Vagina (tissue), 2 donors: Measurements from ENCODE around the gene ARHGAP32.

Experiments used
- CTCF ChIP-seq, 3 experiments: fragments of 450-650 bp in 2 of 3; fragments of 200-600 bp in 1 of 3; sonication (generic) in 1 of 3; IDR thresholded peaks; one replicate each; pipeline ENCODE4 v1.5.1; 2017 to 2019; ENCODE audit warnings: antibody characterized with exemption in 3 of 3, mild to moderate bottlenecking in 2 of 3, moderate library complexity in 2 of 3
- POLR2AphosphoS5 ChIP-seq, 2 donors: sonication (generic); formaldehyde crosslinking; IDR thresholded peaks; one replicate each; pipeline ENCODE4 v1.9.0; 2017; ENCODE audit warnings: antibody characterized with exemption in 2 of 2, mild to moderate bottlenecking in 2 of 2, low read depth in 1 of 2; ENCODE audit not compliant: insufficient read depth in 1 of 2

- TF ChIP-seq CTCF (IDR thresholded peaks at IDR 0.05) (no peak), POLR2AphosphoS5 (IDR thresholded peaks at IDR 0.05; ENCODE audit: insufficient read depth in 1 of 2, low read depth in 1 of 2) (no peak)
These were observed 82.4 kb downstream of the ARHGAP32 start for GRCh38 chr11:129109701-129110100.
